Ishikawa (cell line): Measurements from ENCODE around the gene C6orf132.
A peak's percentile ranks its signal among the peaks of the same experiment; 100 is the strongest.

Experiments used
- CEBPB ChIP-seq: IDR thresholded peaks from 2 replicates; pipeline ENCODE4 v1.6.1; 2012
- CREB1 ChIP-seq: IDR thresholded peaks from 2 replicates; pipeline ENCODE4 v1.6.1; 2012; ENCODE audit warnings: low read depth
- EGR1 ChIP-seq: IDR thresholded peaks from 2 replicates; pipeline ENCODE4 v1.6.1; 2012
- EP300 ChIP-seq: IDR thresholded peaks from 2 replicates; pipeline ENCODE4 v1.6.1; 2012; ENCODE audit warnings: borderline replicate concordance
- FOXM1 ChIP-seq: IDR thresholded peaks from 2 replicates; pipeline ENCODE4 v1.6.1; 2012; ENCODE audit warnings: low read depth, borderline replicate concordance
- NFIC ChIP-seq: IDR thresholded peaks from 2 replicates; pipeline ENCODE4 v1.6.1; 2012
- RAD21 ChIP-seq: IDR thresholded peaks from 2 replicates; pipeline ENCODE4 v1.6.1; 2012; ENCODE audit warnings: low read depth
- REST ChIP-seq: IDR thresholded peaks from 2 replicates; pipeline ENCODE4 v1.6.1; 2012; ENCODE audit warnings: low read depth, mild to moderate bottlenecking
- TAF1 ChIP-seq: IDR thresholded peaks from 2 replicates; pipeline ENCODE4 v1.6.1; 2012; ENCODE audit warnings: low read depth, mild to moderate bottlenecking
- TCF12 ChIP-seq: IDR thresholded peaks from 2 replicates; pipeline ENCODE4 v1.6.1; 2012; ENCODE audit warnings: low read depth
- TEAD4 ChIP-seq: IDR thresholded peaks from 2 replicates; pipeline ENCODE4 v1.6.1; 2012
- USF1 ChIP-seq: IDR thresholded peaks from 2 replicates; pipeline ENCODE4 v1.6.1; 2012
- YY1 ChIP-seq: IDR thresholded peaks from 2 replicates; pipeline ENCODE4 v1.6.1; 2012; ENCODE audit warnings: low read depth
- ZBTB7A ChIP-seq: IDR thresholded peaks from 2 replicates; pipeline ENCODE4 v1.6.1; 2012; ENCODE audit warnings: low read depth
- TF ChIP-seq, protein P1 (sequence below): IDR thresholded peaks from 2 replicates; pipeline ENCODE4 v1.6.1; 2012

Gene C6orf132

GRCh38 chr6:42142118-42142835 lies at the start of gene C6orf132:
C6orf132 (minus strand) TSS chr6:42142620; CDS start chr6:42142444, 176 bp downstream.
- TF ChIP-seq TEAD4 (peak; percentile 94), TCF12 (no peak; the same call in none of the 2 replicates), NFIC (peak; percentile 84), CREB1 (no peak), CEBPB (no peak), RAD21 (peak; percentile 16; the same call in 1 of the 2 replicates), TAF1 (peak; percentile 85), ZBTB7A (peak; percentile 97), YY1 (peak; percentile 46; the same call in 1 of the 2 replicates), EP300 (peak; percentile 87), REST (no peak), USF1 (peak; percentile 29; the same call in 1 of the 2 replicates), EGR1 (peak; percentile 87), FOXM1 (peak; percentile 43; the same call in 1 of the 2 replicates)
- TF ChIP-seq, protein P1, sequence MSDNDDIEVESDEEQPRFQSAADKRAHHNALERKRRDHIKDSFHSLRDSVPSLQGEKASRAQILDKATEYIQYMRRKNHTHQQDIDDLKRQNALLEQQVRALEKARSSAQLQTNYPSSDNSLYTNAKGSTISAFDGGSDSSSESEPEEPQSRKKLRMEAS = peak; percentile 59; the same call in 1 of the 2 replicates

DNA sequence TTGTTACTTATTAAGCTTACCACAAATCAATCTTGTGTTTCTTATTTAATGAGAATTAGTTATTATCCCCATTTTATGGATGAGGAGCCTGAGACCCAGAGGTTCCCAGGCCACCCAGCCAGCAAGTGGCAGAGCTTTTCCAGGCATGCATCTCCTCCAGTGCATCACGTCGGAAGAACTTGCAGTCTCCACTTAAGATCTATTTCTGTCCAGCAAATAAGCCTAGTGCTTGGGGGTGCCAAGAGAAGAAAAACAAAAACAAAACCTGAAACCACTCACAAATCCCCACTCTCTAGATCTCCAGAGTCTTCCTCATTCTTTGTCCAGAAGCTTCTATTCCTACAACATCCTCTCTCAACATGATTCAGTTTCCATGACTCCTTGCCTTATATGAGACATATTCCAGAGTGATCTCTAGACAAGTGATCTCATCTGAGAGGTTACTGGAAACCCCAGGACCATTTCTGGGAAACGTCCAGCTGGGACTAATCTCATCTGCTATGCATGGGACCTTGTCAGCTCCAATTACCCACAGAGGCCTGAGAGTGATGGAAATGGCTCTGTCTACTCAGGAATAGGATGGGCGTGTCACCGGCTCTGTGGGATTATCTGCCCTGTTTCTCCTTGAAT lies 48.2 kb upstream of the C6orf132 start:
- no peak for TF ChIP-seq NFIC
- no peak for TF ChIP-seq CEBPB
- no peak for TF ChIP-seq REST

GRCh38 chr6:42188406-42188805 lies 46.0 kb upstream of the C6orf132 start:
- TF ChIP-seq YY1 = no peak
- TF ChIP-seq CREB1 = no peak

DNA sequence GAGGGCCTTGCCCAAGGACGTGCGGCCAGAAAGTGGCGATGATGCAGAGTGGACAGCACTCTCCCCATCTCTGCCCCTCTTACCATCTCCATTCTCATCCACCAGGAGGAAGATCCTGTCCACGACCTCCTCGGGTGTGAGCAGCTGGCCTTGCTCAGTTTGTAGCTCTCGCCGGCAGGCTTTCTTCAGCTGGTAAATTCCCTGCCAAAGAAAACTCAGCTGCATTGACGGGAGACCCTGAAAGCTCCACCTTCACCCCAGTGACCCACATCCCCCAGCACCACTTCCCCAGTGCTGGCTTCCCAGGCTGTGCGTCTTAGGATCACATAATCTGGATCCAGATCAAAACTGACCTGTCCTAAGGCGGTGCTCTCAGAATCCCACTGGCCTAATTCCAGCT lies 43.2 kb upstream of the C6orf132 start:
- TF ChIP-seq CREB1 = no peak
- TF ChIP-seq YY1 = no peak
- TF ChIP-seq EGR1 = no peak

- no peak for TF ChIP-seq TAF1
- TF ChIP-seq TCF12 = no peak
- TF ChIP-seq, protein P1 = no peak
- no peak for TF ChIP-seq NFIC
- no peak for TF ChIP-seq YY1
- TF ChIP-seq USF1 = no peak
- TF ChIP-seq TEAD4 = no peak
- TF ChIP-seq RAD21 = no peak
- no peak for TF ChIP-seq CREB1
- TF ChIP-seq REST = no peak
- TF ChIP-seq ZBTB7A = no peak
Observed at GRCh38 chr6:42184475-42184874, 42.1 kb upstream of the C6orf132 start.
